Dedifferentiated amniotic fluid mesenchymal stem cell (primary cell): ENCODE measurements around the gene FANK1.
A peak's percentile ranks its signal among the peaks of the same experiment; 100 is the strongest.

Source experiments
- DNase-seq: peaks from one replicate; pipeline ENCODE4 v3.0.0-alpha.2; 2016; ENCODE audit errors: extremely low spot score

The FANK1 gene

DNA sequence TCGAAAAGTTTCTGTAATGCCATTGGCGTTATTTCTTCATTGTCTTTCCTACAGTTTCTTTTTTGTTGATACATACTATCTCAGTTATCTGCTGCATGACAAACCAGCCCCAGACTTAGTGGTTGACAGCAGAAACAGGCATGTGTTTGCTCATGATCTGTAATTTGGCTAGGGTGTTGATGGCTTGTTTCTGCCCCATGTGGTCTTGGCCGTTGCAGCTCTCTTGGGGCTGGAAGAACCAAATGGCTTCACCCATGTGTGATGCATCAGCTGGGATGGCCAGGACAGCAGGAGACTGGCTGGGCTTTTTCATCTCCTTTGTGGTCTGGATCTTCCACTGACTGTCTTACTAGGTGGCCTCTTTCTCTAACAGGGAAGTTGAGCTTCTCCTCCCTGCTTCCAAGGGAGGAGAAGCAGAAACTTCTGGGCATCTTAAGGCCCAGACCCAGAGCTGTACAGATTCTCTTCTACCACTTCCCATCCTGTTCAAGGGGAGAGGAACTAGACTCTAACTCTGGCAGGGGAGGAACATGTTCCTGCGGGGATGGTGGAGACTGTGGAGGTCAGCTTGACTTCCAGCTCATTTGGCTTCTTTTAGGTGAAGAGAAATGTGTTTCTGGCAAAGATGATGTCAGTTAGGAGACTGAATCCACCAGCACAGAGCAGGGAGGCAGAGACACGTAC is 89.3 kb downstream of the FANK1 start:
- DNase-seq, result no peak

- no peak for DNase-seq
Observed at GRCh38 chr10:125989791-125990190, 93.4 kb downstream of the FANK1 start.

GRCh38 chr10:125990974-125991373 is 94.6 kb downstream of the FANK1 start:
- no peak for DNase-seq

- DNase-seq, result no peak
Observed at GRCh38 chr10:125991392-125991791, 95.0 kb downstream of the FANK1 start.

- no peak for DNase-seq
Observed at GRCh38 chr10:125992254-125992653, 95.9 kb downstream of the FANK1 start.

DNA sequence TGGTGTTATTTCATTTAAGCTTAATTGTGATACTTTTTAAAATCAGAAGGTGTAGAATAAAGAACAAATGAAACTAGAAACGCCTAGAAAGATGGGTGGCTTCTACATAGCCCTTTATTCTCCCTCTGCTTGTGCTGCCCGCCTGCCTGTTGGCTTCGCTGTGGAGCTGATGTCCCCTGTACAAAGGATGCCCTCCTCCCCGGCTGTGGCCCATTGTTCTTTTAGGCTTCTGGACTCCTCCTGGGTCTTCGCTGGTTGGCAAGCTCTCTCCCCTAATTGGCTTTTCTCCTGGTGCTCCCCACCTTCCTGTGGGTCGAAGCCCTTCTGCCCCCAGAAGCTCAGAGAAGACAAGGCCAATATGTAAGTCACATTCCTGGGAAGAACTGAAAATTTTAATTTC is 98.2 kb downstream of the FANK1 start:
- no peak for DNase-seq

GRCh38 chr10:125995726-125996304 is 99.5 kb downstream of the FANK1 start:
- no peak for DNase-seq

GRCh38 chr10:125997586-125997985 is 101.2 kb downstream of the FANK1 start:
- no peak for DNase-seq

DNA sequence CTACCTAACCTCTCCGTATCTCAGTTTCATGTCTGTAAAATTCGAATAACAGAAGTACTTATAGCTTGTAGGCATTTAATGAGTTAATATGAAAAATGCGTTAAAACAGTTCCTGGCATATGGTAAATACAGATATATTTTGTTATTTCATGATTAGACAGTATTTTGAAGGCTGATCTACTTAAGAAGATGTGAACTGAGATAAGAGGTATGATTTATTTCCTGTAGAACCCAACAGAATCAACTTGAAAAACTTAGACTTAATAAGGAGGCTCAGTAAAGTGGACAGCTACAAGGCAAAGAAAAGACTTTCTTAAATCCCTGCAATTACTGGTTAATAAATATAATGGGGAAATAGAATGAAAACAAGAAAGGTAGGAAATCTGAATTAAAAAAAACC is 103.3 kb downstream of the FANK1 start:
- DNase-seq, result no peak

- no peak for DNase-seq
Observed at GRCh38 chr10:126001576-126001975, 105.2 kb downstream of the FANK1 start.

- DNase-seq, result no peak
Observed at GRCh38 chr10:126004752-126005151, 108.4 kb downstream of the FANK1 start.

DNA sequence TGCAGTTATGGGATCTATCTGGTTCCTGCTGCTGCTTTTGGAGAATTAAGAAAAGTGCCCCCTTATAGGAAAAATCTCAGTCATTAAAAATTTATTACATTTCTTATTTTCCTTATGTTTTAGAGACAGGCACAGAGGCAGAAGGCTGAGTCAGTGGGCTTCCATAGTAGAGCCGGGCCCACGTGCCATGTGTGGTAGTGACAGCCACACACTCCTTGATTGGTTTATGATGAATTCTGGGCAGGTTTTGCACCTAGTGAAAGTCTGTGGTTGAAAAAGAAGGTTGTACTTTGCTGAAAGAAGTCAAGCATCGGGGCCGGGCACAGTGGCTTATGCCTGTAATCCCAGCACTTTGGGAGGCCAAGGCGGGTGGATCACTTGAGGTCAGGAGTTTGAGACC is 109.9 kb downstream of the FANK1 start:
- DNase-seq, result no peak

GRCh38 chr10:126006906-126007305 is 110.5 kb downstream of the FANK1 start:
- no peak for DNase-seq

DNA sequence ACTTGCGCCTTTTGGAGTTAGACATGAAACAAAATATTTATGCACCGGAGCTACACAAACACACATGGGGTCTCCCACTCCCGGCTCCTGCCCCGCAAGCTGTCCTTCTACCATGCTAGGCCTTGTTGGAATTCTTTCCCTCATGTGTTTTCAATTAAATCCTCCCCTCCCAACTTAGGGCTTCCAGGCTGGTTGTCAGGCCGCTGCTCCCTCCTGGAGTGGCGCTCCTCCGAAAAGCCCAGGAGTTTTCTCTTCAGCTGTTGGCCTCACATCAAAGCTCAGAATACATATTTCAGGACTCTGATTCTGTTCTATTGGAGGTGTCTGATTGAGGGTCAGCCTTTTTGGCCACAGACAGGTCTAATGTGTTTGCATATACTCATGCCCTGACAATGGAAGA is 113.3 kb downstream of the FANK1 start:
- no peak for DNase-seq

GRCh38 chr10:126011995-126012394 is 115.6 kb downstream of the FANK1 start:
- no peak for DNase-seq

GRCh38 chr10:126012485-126012884 is 116.1 kb downstream of the FANK1 start:
- no peak for DNase-seq

- DNase-seq, result peak; percentile 45
Observed at GRCh38 chr10:126013489-126014281, 117.3 kb downstream of the FANK1 start.

- no peak for DNase-seq
Observed at GRCh38 chr10:126014309-126014708, 117.9 kb downstream of the FANK1 start.

DNA sequence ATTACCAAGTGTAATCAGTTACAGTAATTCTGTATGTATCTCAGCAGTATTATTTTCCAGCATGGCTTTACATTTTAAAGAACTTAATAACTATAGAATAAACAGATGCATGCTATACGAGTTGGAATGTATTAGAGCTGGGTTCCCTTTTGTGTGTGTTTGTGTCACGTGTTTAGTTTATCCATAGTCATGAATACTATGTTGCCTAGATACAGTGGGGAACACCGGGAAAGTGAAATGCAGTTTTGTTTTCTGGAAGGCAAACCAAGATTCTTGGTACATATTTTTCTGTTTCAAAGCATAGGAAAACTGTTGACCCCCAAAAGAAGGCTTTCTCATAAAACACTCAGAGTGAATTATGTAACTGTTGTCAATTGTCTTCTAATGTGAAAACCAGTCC is 119.0 kb downstream of the FANK1 start:
- DNase-seq, result no peak

DNA sequence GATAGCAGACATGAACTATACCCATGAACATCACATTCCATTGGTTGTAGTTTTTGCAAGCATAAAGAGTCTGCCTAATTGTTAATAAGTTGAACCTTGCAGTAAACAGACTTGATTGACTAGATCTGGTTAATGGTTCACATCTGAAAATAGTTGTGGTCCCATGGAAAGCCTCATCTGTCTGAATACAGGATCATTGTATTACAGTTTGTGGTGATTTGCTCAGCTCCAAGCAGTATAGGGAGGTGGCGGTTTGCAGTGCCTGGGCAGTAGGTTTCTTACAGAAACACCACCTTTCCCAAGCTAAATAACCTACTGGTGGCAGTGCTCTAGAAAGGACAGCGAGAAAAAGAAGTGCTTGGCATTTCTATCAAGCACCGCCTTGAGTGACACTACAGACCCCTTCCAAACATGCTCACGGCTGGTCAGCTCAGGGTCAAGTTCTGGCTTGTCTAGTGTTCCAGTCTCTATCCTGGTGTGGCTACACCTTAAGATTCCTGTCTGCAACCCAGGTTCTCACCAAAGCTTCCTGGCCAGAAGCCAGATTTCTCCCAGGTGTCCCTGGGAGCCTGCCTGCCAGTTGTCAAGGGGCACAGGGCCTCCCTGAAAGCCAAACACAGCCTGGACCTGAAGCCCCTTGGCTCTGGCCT is 119.9 kb downstream of the FANK1 start:
- DNase-seq, result no peak

- DNase-seq, result no peak
Observed at GRCh38 chr10:126016882-126017281, 120.5 kb downstream of the FANK1 start.

DNA sequence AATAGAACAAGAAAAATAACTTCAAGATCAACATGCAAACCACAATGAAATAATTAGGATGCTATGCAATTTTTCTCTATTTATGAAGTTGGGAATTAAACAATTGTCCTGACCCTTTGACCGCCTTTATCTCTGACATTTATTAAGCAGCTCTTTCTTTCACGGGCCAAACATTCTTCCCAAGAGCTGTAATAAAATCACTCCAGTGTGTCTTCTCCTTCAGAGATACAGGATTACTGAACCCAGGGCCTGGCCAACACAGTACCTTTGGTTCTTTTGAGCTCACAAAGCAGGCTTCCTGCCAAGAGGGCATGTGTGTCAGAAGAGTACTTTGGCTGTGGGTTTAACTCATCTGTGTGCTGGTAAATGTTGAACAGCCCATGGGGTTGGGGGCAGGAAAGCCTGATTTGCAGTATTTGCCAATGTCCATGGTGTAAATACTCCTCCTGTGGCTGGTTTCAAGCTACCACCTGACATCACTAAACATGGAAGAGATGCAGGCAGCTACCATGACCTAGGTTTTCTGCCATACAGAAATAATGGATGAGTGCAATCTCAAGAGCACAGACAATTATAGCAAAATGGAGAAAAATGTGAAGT is 121.7 kb downstream of the FANK1 start:
- DNase-seq, result no peak
